H1 (cell line): Measurements from ENCODE around the gene KLHL7. TPM values are rescaled to one million over a fixed set of nuclear protein-coding genes. Genes with fewer than 3 reads are reported as not detected.

ENCODE experiments used
- ATF2 ChIP-seq: IDR thresholded peaks from 2 replicates; pipeline ENCODE4 v1.6.1; 2012; ENCODE audit warnings: low read length, inconsistent platforms
- polyA plus RNA-seq, 7 experiments: library from polyadenylated mRNA; depleted of rRNA in 3 of 7; stranded (reverse) in 5 of 7; unstranded in 2 of 7; fragments of >200 nt in 5 of 7; fragments of 200-250 nt in 2 of 7; gene quantifications; 1 replicate in 5 of 7; 2 replicates in 1 of 7; 4 replicates in 1 of 7; pipeline versions ENCODE4 v1.2.1 to v1.2.3, GENCODE V29; 2011 to 2013; ENCODE audit warnings: missing spikeins in 2 of 7, mixed read lengths in 2 of 7
- total RNA-seq: library from RNA; stranded (reverse); fragmentation: NEBNext Ultra II Directional; extraction: Animal tissue kit (Norgen Biotek cat#: 25700); gene quantifications from 2 replicates; pipeline ENCODE4 v1.2.1, GENCODE V29; 2021

The KLHL7 gene
- total and polyA plus RNA-seq, 2 of the 8 experiments (the other 6 are each of a cell fraction or from before 2014, with no cell fraction given), result 65.3 to 115 TPM

GRCh38 chr7:23181684-23182553 is 76.3 kb downstream of the KLHL7 start, which contains the start of gene NUP42 (continued):
- TF ChIP-seq ATF2, result peak; percentile 62; the same call in 1 of the 2 replicates
